ENCODE results near the gene TRPM2. TPM values are rescaled to one million over a fixed set of nuclear protein-coding genes. Genes with fewer than 3 reads are reported as not detected.

The TRPM2 gene
- total and polyA plus RNA-seq, 12 donors, result 0.34 to 8.5 (median 1.2) TPM

DNA sequence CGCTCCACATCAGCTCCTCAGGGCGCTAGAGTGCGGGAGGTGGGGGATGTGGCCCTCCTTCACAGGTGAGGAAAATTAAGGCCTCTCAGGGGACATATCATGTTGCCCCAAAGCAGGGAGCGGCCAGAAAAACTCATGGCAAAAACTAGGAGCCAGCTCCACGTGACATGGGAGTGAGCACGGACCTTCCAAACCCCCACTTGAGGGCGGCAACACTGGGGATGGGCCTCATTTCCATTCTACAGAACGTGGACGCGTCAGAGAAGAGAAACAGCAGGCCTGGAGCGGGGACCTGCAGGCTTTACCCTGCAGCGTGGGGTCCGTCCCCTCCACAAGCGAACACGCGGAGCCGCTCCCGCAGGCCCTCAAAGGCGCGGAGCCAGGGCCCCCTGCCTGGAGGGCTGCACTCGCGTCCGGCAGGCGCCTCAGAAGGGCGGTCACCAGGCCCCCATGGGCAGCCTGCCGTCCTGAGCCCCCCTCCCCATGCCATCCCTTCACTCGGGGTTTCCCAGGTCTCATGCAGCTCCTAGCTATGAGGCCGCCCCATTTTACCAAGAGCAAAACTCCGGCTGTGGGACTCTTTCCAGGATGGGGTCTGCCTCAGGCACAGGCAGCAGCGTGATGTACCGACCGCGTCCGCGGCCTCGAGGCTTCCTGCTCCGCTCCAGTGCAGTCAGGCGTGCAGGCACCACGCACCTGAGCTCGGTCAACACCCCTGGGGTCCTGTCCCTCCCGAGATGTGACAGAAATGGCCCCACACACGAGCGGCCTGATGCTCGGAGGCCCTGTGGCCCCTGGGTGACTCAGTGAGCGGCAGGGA is 19.7 kb upstream of the TRPM2 start:
- WGBS, 2 donors, result 88 to 91% methylated on average over 45 of the region's 45 CpGs

DNA sequence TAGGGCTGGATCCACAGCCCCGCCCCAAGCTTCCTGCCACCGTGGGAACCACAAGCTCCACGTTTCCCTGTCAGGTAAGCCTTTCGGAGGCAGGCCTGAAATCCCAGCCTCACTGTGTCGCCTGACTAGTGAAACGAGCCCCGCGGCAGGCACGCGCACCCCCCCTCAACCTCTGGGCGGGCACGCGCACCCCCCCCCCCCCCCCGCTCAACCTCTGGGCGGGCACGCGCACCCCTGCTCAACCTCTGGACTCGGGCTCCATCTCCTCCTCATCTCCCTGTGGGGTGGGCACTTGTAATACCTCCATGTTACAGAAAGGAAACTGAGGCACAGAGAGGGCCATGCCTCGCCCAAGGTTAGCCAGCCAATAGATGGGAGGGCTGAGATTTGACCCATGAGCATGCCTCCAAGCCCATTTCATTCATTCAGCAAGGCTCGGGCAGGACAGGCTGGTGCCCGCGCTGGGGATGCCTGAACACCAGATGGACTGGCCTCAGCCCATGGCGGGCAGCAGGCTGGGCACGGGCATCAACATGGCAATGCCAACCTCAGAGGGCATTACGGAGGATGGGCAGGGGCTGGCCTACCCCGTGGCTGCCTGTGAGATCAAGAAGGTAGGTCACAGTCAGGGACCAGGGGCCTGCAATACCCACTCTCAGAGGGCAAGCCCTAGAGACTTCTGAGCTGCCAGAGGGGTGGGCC is 18.9 kb upstream of the TRPM2 start:
- Histone ChIP-seq H3K36me3 (peaks cover 0 to 61% (median 5%) of the 10 kb centered on the region in 9 donors), H3K27me3 (no peaks in the 10 kb centered on the region), H3K9me3 (no peaks in the 10 kb centered on the region), H3K4me1 (peaks cover 0 to 13% (median 10%) of the 10 kb centered on the region in 9 donors), H3K4me3 (no peak overlapping the region), H3K27ac (no peak overlapping the region)
- peak in 1 of 2 donors; percentile 9 for DNase-seq
- no peak for ATAC-seq
- TF ChIP-seq, protein P1, sequence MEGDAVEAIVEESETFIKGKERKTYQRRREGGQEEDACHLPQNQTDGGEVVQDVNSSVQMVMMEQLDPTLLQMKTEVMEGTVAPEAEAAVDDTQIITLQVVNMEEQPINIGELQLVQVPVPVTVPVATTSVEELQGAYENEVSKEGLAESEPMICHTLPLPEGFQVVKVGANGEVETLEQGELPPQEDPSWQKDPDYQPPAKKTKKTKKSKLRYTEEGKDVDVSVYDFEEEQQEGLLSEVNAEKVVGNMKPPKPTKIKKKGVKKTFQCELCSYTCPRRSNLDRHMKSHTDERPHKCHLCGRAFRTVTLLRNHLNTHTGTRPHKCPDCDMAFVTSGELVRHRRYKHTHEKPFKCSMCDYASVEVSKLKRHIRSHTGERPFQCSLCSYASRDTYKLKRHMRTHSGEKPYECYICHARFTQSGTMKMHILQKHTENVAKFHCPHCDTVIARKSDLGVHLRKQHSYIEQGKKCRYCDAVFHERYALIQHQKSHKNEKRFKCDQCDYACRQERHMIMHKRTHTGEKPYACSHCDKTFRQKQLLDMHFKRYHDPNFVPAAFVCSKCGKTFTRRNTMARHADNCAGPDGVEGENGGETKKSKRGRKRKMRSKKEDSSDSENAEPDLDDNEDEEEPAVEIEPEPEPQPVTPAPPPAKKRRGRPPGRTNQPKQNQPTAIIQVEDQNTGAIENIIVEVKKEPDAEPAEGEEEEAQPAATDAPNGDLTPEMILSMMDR (IDR thresholded peaks at IDR 0.05), result no peak
- intact Hi-C loops (cut with DNase I), result loop anchor here in 2 of 10 donors (5.0 kb wide), 1 partner anchor 32 kb away; the partner anchor contains the start of gene PFKL (in 2 of the 2)
- WGBS, 2 donors, result 89 to 91% methylated on average over 25 to 26 of the region's 26 CpGs

More for the DNA sequence above, 19.7 kb upstream of the TRPM2 start:
- intact Hi-C loops (cut with DNase I), result no loop called here
- Histone ChIP-seq H3K4me1 (peaks cover 0 to 13% (median 8%) of the 10 kb centered on the region in 9 donors), H3K9me3 (no peaks in the 10 kb centered on the region), H3K27ac (no peak overlapping the region), H3K36me3 (peaks cover 0 to 61% (median 5%) of the 10 kb centered on the region in 9 donors), H3K4me3 (no peak overlapping the region), H3K27me3 (no peaks in the 10 kb centered on the region)
- no peak for ATAC-seq
- peak in 1 of 2 donors; percentile 10 for DNase-seq
- TF ChIP-seq, protein P1 (IDR thresholded peaks at IDR 0.05), result no peak

DNA sequence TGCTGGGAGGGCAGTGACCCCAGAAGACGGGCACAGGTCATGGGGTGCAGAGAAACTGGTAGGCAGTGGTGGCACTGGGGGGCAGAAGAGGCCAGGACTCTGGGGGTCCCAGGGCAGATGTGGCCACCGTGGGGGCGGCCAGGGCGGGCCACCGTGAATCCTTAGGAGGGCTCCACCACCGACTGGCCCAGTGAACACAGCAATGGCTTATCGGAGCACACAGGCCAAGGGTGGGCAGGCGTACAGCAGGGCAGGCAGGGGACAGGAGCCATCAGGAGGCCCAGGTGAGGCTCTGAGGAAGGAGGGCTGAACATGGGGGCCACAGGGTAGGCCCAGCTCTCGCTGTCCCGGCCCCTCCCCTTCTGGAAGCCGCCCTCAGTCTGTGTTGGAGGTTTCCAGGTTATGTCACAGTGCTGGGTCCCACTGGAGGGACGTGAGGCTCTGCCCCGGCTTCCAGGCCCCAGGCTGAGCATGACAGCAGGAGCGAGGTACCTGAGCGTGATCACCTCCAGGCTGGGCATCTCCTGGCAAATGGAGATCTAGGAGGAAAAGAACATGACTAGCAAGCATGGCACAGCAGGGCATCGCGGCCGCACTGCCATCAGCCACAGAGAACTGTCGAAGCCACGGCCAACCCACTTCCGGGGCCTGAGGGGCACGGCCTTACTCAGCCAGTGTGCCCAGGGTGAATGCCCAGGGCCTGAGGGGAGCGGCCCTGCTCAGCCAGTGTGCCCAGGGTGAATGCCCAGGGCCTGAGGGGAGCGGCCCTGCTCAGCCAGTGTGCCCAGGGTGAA is 18.0 kb upstream of the TRPM2 start:
- H3K27ac ChIP-seq, result no peak overlapping the region
- WGBS, 2 donors, result 95 to 96% methylated on average over 23 of the region's 24 CpGs
- no peak overlapping the region for H3K4me3 ChIP-seq
- ATAC-seq, result no peak
- intact Hi-C loops (cut with DNase I), result loop anchor here in 3 of 10 donors (2.0 to 5.0 kb wide), 2 partner anchors 33 to 35 kb away; partner anchors contain the start of gene PFKL (in 3 of the 3)
- peaks cover 5 to 22% (median 18%) of the 10 kb centered on the region in 9 donors for H3K4me1 ChIP-seq
- H3K36me3 ChIP-seq, result peaks cover 0 to 53% (median 5%) of the 10 kb centered on the region in 9 donors
- TF ChIP-seq, protein P1 (IDR thresholded peaks at IDR 0.05), result no peak
- no peaks in the 10 kb centered on the region for H3K9me3 ChIP-seq
- peak in 1 of 2 donors; percentile 7 for DNase-seq
- no peaks in the 10 kb centered on the region for H3K27me3 ChIP-seq

All from heart right ventricle (tissue), 16 donors.